IPS-18a (cell line): Measurements from ENCODE around the gene KIN.
"Not testable (repeated sequence)": the region's sequence is repeated elsewhere in the genome, so short reads cannot be mapped to it uniquely, and the experiment has no call there.

Source experiments
- H3K27ac ChIP-seq: one replicate; pipeline ENCODE4 v1.5.1; 2013; ENCODE audit warnings: low read length
- H3K27me3 ChIP-seq: one replicate; pipeline ENCODE4 v1.6.1; 2013; ENCODE audit warnings: mild to moderate bottlenecking, low read length; ENCODE audit not compliant: control insufficient read depth, insufficient read depth
- H3K36me3 ChIP-seq: one replicate; pipeline ENCODE4 v1.6.1; 2013; ENCODE audit warnings: low read depth, low read length; ENCODE audit not compliant: control insufficient read depth
- H3K4me1 ChIP-seq: one replicate; pipeline ENCODE4 v1.6.1; 2013; ENCODE audit warnings: low read depth, low read length; ENCODE audit not compliant: control insufficient read depth
- H3K4me3 ChIP-seq: one replicate; pipeline ENCODE4 v1.5.1; 2013; ENCODE audit warnings: low read length
- H3K9ac ChIP-seq: one replicate; pipeline ENCODE4 v1.6.1; 2013; ENCODE audit warnings: mild to moderate bottlenecking, low read length, moderate library complexity
- H3K9me3 ChIP-seq: one replicate; pipeline ENCODE4 v1.6.1; 2013; ENCODE audit warnings: low read depth, low read length; ENCODE audit not compliant: control insufficient read depth

Gene KIN

DNA sequence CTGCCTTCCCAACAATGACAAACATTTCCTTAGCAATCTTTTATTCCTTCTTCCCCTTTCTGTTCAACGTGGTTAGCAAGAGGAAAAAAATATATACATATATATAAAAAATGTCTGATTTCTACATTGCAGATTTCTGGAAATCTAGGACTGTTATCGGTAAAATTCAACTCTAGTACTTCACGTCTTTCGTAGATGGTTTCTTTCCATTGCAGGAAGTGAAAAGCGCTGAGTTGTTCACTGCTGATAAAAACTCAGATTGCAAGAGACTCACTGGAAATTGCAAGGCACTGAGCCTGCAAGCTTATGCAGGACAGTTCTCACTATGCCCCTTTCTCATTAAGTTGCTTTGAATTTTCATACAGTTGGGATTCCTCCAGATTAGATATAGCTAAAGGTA lies 23.9 kb downstream of the KIN start:
- Histone ChIP-seq H3K27ac (no peak overlapping the region), H3K36me3 (peaks cover 73% of the 10 kb centered on the region), H3K9ac (no peak overlapping the region), H3K27me3 (no peaks in the 10 kb centered on the region), H3K4me1 (no peaks in the 10 kb centered on the region), H3K4me3 (no peak overlapping the region), H3K9me3 (no peaks in the 10 kb centered on the region)

- no peaks in the 10 kb centered on the region for H3K4me1 ChIP-seq
- no peak overlapping the region for H3K9ac ChIP-seq
- H3K27me3 ChIP-seq, result no peaks in the 10 kb centered on the region
- no peak overlapping the region for H3K27ac ChIP-seq
- H3K36me3 ChIP-seq, result peaks cover 65% of the 10 kb centered on the region
- no peaks in the 10 kb centered on the region for H3K9me3 ChIP-seq
- no peak overlapping the region for H3K4me3 ChIP-seq
Observed at GRCh38 chr10:7756360-7756992, 31.3 kb downstream of the KIN start.

DNA sequence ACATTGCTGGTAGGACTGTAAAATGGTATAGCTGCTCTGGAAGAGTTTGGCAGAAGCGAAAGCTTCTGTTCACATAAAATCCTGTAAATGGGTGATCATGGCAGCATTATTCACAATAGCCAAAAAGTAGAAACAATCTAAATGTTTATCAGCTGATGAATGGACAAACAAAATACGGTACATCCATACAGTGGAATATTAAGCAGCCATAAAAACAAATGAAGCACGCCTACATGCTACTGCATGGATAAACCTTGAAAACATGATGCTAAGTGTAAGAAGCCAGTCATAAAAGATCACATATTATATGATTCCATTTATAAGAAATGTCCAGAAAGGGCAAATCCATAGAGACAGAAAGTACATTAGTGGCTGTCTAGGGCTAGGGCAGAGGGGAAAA lies 32.7 kb downstream of the KIN start:
- Histone ChIP-seq H3K4me1 (no peaks in the 10 kb centered on the region), H3K27me3 (no peaks in the 10 kb centered on the region), H3K27ac (no peak overlapping the region), H3K4me3 (no peak overlapping the region), H3K9me3 (no peaks in the 10 kb centered on the region), H3K9ac (no peak overlapping the region), H3K36me3 (peaks cover 55% of the 10 kb centered on the region)

DNA sequence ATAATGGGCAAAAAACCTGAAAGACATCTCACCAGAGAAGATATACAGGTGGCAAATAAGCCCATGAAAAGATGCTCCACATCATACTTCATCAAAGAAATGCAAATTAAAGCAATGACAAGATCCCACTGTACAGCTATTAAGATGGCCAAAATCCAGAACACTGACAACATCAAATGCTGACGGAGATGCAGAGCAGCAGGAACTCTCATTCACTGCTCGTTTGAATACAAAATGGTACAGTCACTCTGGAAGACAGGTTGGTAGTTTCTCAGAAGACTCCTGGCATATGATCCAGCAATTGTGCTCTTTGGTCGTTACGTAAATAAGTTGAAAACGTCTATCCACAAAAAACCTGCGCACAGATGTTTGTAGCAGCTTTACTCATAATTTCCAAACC lies 35.5 kb downstream of the KIN start:
- H3K4me1 ChIP-seq, result no peaks in the 10 kb centered on the region
- H3K36me3 ChIP-seq, result peaks cover 32% of the 10 kb centered on the region
- no peaks in the 10 kb centered on the region for H3K27me3 ChIP-seq
- no peaks in the 10 kb centered on the region for H3K9me3 ChIP-seq
- H3K4me3 ChIP-seq, result no peak overlapping the region
- H3K9ac ChIP-seq, result no peak overlapping the region
- no peak overlapping the region for H3K27ac ChIP-seq

DNA sequence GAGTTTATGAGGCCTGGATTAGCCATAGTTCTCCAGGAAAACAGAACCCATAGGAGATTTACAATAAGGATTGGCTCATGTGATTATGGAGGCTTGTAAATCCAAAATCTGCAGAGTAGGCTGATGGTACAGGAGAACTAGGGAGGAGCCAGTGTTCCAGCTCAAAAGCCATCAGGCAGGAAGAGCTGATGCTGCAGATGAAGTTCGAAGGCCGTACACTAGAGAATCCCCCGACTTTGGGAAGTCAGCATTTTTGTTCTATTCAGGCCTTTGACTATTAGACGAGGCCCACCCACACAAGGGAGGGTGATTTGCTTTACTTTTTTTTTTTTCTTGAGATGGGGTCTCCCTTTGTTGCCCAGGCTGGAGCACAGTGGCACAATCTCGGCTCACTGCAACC lies 37.6 kb downstream of the KIN start:
- H3K36me3 ChIP-seq, result peaks cover 21% of the 10 kb centered on the region
- no peaks in the 10 kb centered on the region for H3K4me1 ChIP-seq
- no peak overlapping the region for H3K4me3 ChIP-seq
- no peak overlapping the region for H3K9ac ChIP-seq
- no peaks in the 10 kb centered on the region for H3K9me3 ChIP-seq
- no peak overlapping the region for H3K27ac ChIP-seq
- H3K27me3 ChIP-seq, result no peaks in the 10 kb centered on the region

- H3K4me3 ChIP-seq, H3K9me3 ChIP-seq, H3K4me1 ChIP-seq, H3K27ac ChIP-seq, H3K9ac ChIP-seq, H3K27me3 ChIP-seq: not testable (repeated sequence)
- peaks cover 15% of the 10 kb centered on the region for H3K36me3 ChIP-seq
Observed at GRCh38 chr10:7748637-7749036, 39.2 kb downstream of the KIN start.

DNA sequence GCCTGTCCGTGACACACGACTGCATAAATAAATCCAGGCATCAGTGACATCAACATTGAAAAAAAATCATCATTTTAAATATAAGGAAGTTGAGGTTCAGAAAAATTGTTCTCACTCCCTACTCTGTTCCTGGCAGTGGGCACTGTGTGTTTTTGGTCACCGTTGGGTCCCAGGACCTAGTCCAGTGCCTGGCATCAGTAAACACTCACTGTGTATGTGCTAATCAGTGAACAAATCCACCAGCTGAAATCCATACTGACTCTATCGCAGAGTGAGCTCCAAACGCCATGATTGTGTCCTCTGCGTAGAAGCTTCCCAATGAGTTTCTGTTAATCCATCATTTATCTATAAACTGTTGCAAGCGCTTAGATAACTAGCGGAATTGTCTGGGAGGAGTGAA lies 43.5 kb downstream of the KIN start:
- H3K27me3 ChIP-seq, result no peaks in the 10 kb centered on the region
- no peaks in the 10 kb centered on the region for H3K4me1 ChIP-seq
- no peak overlapping the region for H3K27ac ChIP-seq
- H3K9me3 ChIP-seq, result no peaks in the 10 kb centered on the region
- H3K9ac ChIP-seq, result no peak overlapping the region
- H3K4me3 ChIP-seq, result no peak overlapping the region
- no peaks in the 10 kb centered on the region for H3K36me3 ChIP-seq

- no peak overlapping the region for H3K9ac ChIP-seq
- no peaks in the 10 kb centered on the region for H3K9me3 ChIP-seq
- H3K27me3 ChIP-seq, result no peaks in the 10 kb centered on the region
- H3K27ac ChIP-seq, result no peak overlapping the region
- H3K36me3 ChIP-seq, result no peaks in the 10 kb centered on the region
- no peak overlapping the region for H3K4me3 ChIP-seq
- H3K4me1 ChIP-seq, result no peaks in the 10 kb centered on the region
Observed at GRCh38 chr10:7738536-7739407, 49.0 kb downstream of the KIN start.

GRCh38 chr10:7734821-7735220 lies 53.0 kb downstream of the KIN start:
- no peaks in the 10 kb centered on the region for H3K9me3 ChIP-seq
- no peaks in the 10 kb centered on the region for H3K4me1 ChIP-seq
- no peaks in the 10 kb centered on the region for H3K27me3 ChIP-seq
- H3K36me3 ChIP-seq, result no peaks in the 10 kb centered on the region
- no peak overlapping the region for H3K4me3 ChIP-seq
- no peak overlapping the region for H3K27ac ChIP-seq
- H3K9ac ChIP-seq, result no peak overlapping the region

DNA sequence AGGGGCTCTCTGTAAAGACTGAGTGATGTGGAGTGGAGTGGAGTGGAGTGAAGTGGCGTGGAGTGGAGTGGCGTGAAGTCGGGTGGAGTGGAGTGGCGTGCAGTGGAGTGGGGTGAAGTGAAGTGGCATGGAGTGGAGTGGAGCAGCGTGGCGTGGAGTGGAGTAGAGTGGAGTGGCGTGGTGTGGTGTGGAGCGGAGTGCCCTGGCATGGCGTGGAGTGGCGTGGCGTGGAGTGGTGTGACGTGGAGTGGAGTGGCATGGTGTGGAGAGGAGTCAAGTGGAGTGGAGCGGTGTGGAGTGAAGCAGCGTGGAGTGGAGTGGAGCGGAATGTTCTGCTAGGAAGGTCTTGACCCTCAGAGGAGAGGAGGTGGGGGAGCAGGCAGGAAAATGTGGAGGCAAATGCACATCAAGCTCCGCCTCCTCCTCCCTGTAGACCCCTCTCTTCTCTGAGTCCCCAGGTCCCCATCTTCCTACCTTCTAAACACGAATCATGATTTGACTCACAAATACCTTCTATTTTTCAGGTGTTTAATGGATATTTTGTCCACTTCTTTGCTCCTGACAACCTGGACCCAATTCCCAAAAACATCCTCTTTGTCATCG lies 64.8 kb downstream of the KIN start:
- H3K4me3 ChIP-seq, result no peak overlapping the region
- H3K9me3 ChIP-seq, result no peaks in the 10 kb centered on the region
- H3K27ac ChIP-seq, result no peak overlapping the region
- no peaks in the 10 kb centered on the region for H3K36me3 ChIP-seq
- H3K9ac ChIP-seq, result no peak overlapping the region
- no peaks in the 10 kb centered on the region for H3K27me3 ChIP-seq
- no peaks in the 10 kb centered on the region for H3K4me1 ChIP-seq

DNA sequence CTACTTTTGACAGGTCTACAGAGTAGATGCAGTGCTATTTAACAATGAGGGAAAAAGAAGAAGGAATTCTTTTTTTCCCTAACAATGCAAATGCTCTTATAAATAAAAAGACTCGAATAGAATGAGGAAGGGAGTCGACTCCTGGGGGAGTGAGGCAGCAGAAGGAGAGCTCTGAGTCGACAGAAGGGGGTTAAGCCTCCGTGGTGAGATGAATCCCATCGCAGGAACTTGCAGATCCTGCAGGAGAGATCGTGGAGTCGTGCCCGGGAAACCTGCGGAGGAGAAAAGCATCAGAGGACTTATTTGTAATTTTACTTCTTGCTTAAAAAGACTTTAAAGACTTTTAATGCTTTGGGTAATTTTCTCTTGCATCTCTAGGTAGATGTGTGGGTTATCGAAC lies 67.3 kb downstream of the KIN start:
- no peak overlapping the region for H3K4me3 ChIP-seq
- H3K27me3 ChIP-seq, result no peaks in the 10 kb centered on the region
- no peaks in the 10 kb centered on the region for H3K36me3 ChIP-seq
- H3K9ac ChIP-seq, result no peak overlapping the region
- H3K4me1 ChIP-seq, result no peaks in the 10 kb centered on the region
- H3K9me3 ChIP-seq, result no peaks in the 10 kb centered on the region
- H3K27ac ChIP-seq, result no peak overlapping the region
